Subcutaneous adipose tissue (tissue), 4 donors: ENCODE data around the gene GPC5. TPM values are rescaled to one million over a fixed set of nuclear protein-coding genes. Genes with fewer than 3 reads are reported as not detected.

Experiments
- total RNA-seq, 4 donors: library from RNA; depleted of rRNA; stranded (reverse); fragments of >200 nt; gene quantifications; one replicate each; pipeline ENCODE4 v1.1.0, GENCODE V29; 2016
- TF ChIP-seq, protein P1 (sequence below): fragments of 450-650 bp; IDR thresholded peaks from one replicate; pipeline ENCODE4 v1.5.1; 2016; ENCODE audit warnings: low read depth, mild to moderate bottlenecking, control low read depth, antibody characterized with exemption, moderate library complexity

Gene GPC5
- total RNA-seq, 4 donors from 2014 or later, result 0.16 to 0.44 TPM; not detected in 2

DNA sequence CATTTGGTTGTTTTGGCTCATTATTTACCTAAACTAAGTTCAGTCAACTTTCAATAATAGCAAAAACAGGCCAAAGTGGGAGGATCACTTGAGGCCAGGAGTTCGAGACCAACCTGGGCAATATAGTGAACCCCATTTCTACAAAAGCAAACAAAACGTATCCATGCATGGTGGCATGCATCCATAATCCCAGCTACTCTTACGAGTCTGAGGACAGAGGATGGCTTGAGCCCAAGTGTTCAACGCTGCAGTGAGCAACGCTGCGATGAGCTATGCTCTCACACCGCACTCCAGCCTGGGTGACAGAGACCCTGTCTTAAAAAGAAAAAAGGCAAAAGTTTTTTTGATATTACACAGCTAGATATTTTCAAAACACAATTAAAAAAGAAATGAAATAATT lies 1258.2 kb downstream of the GPC5 start:
- TF ChIP-seq, protein P1, sequence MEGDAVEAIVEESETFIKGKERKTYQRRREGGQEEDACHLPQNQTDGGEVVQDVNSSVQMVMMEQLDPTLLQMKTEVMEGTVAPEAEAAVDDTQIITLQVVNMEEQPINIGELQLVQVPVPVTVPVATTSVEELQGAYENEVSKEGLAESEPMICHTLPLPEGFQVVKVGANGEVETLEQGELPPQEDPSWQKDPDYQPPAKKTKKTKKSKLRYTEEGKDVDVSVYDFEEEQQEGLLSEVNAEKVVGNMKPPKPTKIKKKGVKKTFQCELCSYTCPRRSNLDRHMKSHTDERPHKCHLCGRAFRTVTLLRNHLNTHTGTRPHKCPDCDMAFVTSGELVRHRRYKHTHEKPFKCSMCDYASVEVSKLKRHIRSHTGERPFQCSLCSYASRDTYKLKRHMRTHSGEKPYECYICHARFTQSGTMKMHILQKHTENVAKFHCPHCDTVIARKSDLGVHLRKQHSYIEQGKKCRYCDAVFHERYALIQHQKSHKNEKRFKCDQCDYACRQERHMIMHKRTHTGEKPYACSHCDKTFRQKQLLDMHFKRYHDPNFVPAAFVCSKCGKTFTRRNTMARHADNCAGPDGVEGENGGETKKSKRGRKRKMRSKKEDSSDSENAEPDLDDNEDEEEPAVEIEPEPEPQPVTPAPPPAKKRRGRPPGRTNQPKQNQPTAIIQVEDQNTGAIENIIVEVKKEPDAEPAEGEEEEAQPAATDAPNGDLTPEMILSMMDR, result no peak

DNA sequence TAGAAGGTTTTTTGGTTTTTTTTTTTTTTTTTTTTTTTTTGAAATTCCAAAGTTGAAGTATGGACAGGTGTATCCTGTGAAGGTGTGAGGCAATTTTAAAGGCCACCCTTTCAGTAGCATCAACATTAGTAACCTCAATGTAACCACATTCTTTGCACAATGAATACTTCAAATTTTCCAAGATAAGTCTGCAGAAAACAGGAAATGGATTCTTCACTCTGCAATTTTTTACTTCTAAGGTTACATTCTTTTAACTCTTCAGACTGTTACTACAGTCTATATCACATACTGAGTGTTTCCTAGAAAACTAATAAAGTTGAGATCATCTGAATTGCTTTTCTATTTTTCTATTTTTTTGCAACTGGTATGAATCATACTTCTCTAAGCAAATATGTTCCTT lies 1259.1 kb downstream of the GPC5 start:
- TF ChIP-seq, protein P1, result no peak

DNA sequence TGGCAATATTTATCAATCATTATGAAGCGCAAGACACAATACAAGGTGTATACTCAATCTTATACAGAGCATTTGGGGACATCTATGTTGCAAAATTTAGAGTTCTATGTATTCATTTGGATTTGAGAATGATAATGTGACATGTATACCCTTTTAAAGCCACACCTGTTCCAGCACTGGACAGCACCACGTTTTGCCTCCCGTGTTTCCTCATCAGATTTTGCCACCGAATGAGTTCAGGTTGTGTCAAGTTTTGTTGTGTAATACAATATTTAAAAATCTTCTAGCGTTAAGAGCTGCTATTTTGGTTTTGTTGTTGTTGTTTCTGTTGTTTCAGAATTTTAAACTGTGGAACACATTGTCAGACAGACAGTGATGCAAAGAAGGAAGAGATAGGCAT lies 1259.9 kb downstream of the GPC5 start:
- TF ChIP-seq, protein P1, result no peak

DNA sequence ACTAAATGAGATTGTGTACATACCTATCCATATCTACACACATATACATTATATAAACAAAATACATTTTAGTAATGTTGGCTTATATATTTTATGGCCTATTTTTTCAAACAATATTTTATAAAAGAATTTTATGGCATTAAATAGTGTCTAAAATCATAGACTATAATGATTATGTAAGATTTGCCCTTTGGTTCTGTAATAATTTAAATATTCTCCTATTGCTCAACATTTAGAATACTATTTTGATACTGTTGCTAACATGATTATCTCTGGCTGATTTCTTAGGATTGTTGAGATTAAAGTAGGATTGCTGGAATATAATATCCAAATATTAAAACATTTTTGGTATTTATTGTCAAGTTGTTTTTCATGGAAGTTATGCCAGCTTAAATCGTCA lies 1263.0 kb downstream of the GPC5 start:
- TF ChIP-seq, protein P1, result no peak

DNA sequence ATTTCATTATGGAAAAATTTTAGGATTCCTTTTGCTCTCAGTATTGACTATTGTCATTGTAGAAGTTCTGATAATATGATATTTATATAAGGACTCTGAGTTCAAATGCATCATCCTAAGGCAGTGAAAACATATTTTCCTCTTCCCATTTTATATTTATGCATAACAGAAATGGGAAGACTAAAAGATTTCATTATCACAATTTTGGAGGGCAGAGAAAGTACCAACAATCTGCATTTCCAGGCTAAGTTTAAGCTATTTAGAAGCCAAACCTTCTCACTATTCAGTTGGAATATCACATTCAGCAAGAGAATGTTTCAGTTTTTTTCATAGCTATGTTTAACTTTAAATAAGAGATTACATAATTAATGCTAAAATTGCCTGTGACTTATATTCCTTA lies 1269.7 kb downstream of the GPC5 start:
- TF ChIP-seq, protein P1, result no peak

DNA sequence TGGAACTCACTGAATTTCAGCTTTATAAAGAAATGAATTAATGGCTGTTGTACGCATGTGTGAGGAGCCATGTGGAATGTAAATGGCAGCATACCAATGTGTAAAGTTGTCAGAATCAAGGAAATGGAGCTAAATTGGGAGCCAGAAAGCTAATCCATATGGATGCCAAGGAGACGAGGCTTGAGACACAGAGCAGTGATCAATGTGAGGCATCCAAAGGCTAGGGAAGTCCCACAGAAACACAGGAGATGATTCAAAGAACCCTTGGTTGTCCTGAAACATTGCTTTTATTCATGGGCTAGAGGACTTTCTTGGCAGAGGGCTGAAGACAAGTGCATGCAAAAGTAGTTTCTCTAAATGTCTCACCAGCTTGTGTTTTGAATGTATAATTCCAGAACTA lies 1271.7 kb downstream of the GPC5 start:
- TF ChIP-seq, protein P1, result no peak

DNA sequence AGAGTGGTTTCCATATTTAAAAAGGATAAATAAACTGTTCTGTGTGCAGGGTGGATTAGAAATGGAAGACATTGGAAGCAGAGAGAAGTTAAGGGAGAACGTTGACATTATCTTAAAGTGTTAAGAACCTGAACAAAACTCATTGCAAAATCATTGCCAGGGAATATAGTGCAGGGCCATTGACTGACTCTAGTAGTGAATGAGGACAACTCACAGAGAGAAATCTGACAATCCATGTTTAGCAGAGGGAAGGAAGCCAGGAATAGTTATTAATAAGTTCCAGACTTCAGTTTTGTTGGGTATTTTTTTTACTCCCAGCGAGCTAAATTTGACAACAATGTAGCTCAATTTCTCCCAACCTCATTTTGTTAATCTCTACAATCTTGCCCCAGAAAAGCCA lies 1273.4 kb downstream of the GPC5 start:
- TF ChIP-seq, protein P1, result no peak
